ENCODE results near the gene IQGAP1.

The IQGAP1 gene

GRCh38 chr15:90400005-90400758 lies 12.1 kb downstream of the IQGAP1 start (continued):
- TF ChIP-seq TSHZ1 (tag by site-specific recombination; IDR thresholded peaks at IDR 0.05; ENCODE audit: borderline replicate concordance) (0 out of 2 replicates have a peak, but pooled peaks have one; percentile 32), ZEB2 (tag by site-specific recombination; IDR thresholded peaks at IDR 0.05) (0 out of 2 replicates have a peak, but pooled peaks have one; percentile 35), ZNF398 (tag by site-specific recombination; IDR thresholded peaks at IDR 0.05) (0 out of 2 replicates have a peak, but pooled peaks have one; percentile 13), ZNF132 (tag by site-specific recombination; IDR thresholded peaks at IDR 0.05; ENCODE audit: borderline replicate concordance) (no peak), ZNF600 (tag by site-specific recombination; IDR thresholded peaks at IDR 0.05) (no peak), ZXDB (tag by site-specific recombination; IDR thresholded peaks at IDR 0.05) (0 out of 2 replicates have a peak, but pooled peaks have one; percentile 18), ZNF549 (tag by site-specific recombination; IDR thresholded peaks at IDR 0.05) (no peak), ZNF843 (tag by site-specific recombination; IDR thresholded peaks at IDR 0.05) (no peak; the same call in 1 of the 2 replicates), ZFP69B (tag by site-specific recombination; IDR thresholded peaks at IDR 0.05) (no peak), ZNF362 (tag by site-specific recombination; IDR thresholded peaks at IDR 0.05) (no peak), WT1 (tag by site-specific recombination; IDR thresholded peaks at IDR 0.05) (peak; percentile 73; the same call in 1 of the 2 replicates), ZSCAN18 (tag by site-specific recombination; IDR thresholded peaks at IDR 0.05) (no peak), ZNF133 (tag by site-specific recombination; IDR thresholded peaks at IDR 0.05) (no peak), ZNF629 (tag by site-specific recombination; IDR thresholded peaks at IDR 0.05) (peak; percentile 46; the same call in 1 of the 2 replicates), ZBTB20 (tag by site-specific recombination; IDR thresholded peaks at IDR 0.05) (no peak), ZSCAN16 (tag by site-specific recombination; IDR thresholded peaks at IDR 0.05) (no peak), ZBTB8A (tag by site-specific recombination; IDR thresholded peaks at IDR 0.05) (no peak), ZNF580 (tag by site-specific recombination; IDR thresholded peaks at IDR 0.05) (0 out of 2 replicates have a peak, but pooled peaks have one; percentile 37), ZBTB11 (tag by site-specific recombination; conservative IDR thresholded peaks at IDR 0.05; ENCODE audit: low read depth) (no peak), YY2 (tag by site-specific recombination; IDR thresholded peaks at IDR 0.05) (no peak), ZNF26 (tag by site-specific recombination; IDR thresholded peaks at IDR 0.05) (no peak), BCL11A (tag by site-specific recombination; IDR thresholded peaks at IDR 0.05; ENCODE audit: low read depth) (peak; percentile 85; the same call in 1 of the 2 replicates), ZBTB6 (tag by site-specific recombination; IDR thresholded peaks at IDR 0.05) (no peak), ZNF621 (tag by site-specific recombination; IDR thresholded peaks at IDR 0.05) (0 out of 2 replicates have a peak, but pooled peaks have one; percentile 69)

All from HEK293 (cell line).